PC-3 (cell line): ENCODE data around the gene CYTH1. TPM values are rescaled to one million over a fixed set of nuclear protein-coding genes. Genes with fewer than 3 reads are reported as not detected.
A peak's percentile ranks its signal among the peaks of the same experiment; 100 is the strongest.

ENCODE experiments used
- ATAC-seq: fragments of 200-7000 bp; cut with Tn5 transposase; 2 replicates; pipeline ENCODE4 v1.9.1; 2020; ENCODE audit warnings: mild to moderate bottlenecking, moderate library complexity
- BruUV-seq: library from RNA; stranded (reverse); fragments of 400-500 nt; replicated peaks from 2 replicates; lab custom pipeline; 2021; lab: Mats Ljungman, UMichigan
- CTCF ChIA-PET: fragments of 300-600 bp; sonication (Branson Sonifier 250); formaldehyde crosslinking; loops from one replicate; lab custom pipeline; 2022; ENCODE audit warnings: antibody characterized with exemption; lab: Charles Lee
- POLR2A ChIA-PET: fragments of 300-600 bp; sonication (Branson Sonifier 250); formaldehyde crosslinking; loops from one replicate; lab custom pipeline; 2022; ENCODE audit warnings: antibody characterized with exemption; ENCODE audit not compliant: unreplicated experiment; lab: Charles Lee
- DNase-seq: peaks from one replicate; pipeline ENCODE4 v3.0.0-alpha.2; 2015
- H2AFZ ChIP-seq: fragments of 300-600 bp; sonication (generic); 2 replicates; pipeline ENCODE4 v1.6.0; 2016; ENCODE audit warnings: antibody characterized with exemption, low read length
- H3F3A ChIP-seq: fragments of 300-600 bp; sonication (generic); one replicate; pipeline ENCODE4 v1.6.0; 2017; ENCODE audit warnings: antibody characterized with exemption, low read length, control low read depth, mild to moderate bottlenecking; ENCODE audit not compliant: unreplicated experiment
- H3K27ac ChIP-seq: fragments of 300-600 bp; sonication (generic); 2 replicates; pipeline ENCODE4 v1.5.1; 2016; ENCODE audit warnings: mild to moderate bottlenecking, low read length
- H3K27me3 ChIP-seq: fragments of 300-600 bp; sonication (generic); 2 replicates; pipeline ENCODE4 v1.6.1; 2016; ENCODE audit warnings: low read length, mixed read lengths
- H3K36me3 ChIP-seq: fragments of 300-600 bp; sonication (generic); 2 replicates; pipeline ENCODE4 v1.6.1; 2016; ENCODE audit warnings: low read depth, mixed run types, low read length, mixed read lengths
- H3K4me1 ChIP-seq: fragments of 300-600 bp; sonication (generic); 2 replicates; pipeline ENCODE4 v1.5.1; 2016; ENCODE audit warnings: low read length; ENCODE audit not compliant: insufficient read depth
- H3K4me2 ChIP-seq: fragments of 300-600 bp; sonication (generic); 2 replicates; pipeline ENCODE4 v1.6.0; 2016; ENCODE audit warnings: low read length
- H3K4me3 ChIP-seq: fragments of 300-600 bp; sonication (generic); 2 replicates; pipeline ENCODE4 v1.5.1; 2016; ENCODE audit warnings: mild to moderate bottlenecking, low read length, mixed read lengths
- H3K79me2 ChIP-seq: fragments of 300-600 bp; sonication (generic); 2 replicates; pipeline ENCODE4 v1.6.1; 2017; ENCODE audit warnings: low read length, mixed read lengths
- H3K9ac ChIP-seq: fragments of 300-600 bp; sonication (generic); 2 replicates; pipeline ENCODE4 v1.6.0; 2016; ENCODE audit warnings: mild to moderate bottlenecking, low read length
- H3K9me2 ChIP-seq: fragments of 300-600 bp; sonication (generic); replicated peaks from 2 replicates; pipeline ENCODE4 v1.6.1; 2016; ENCODE audit warnings: mixed run types, low read length, mixed read lengths
- H3K9me3 ChIP-seq: fragments of 300-600 bp; sonication (generic); 2 replicates; pipeline ENCODE4 v1.6.1; 2016; ENCODE audit warnings: low read length, mixed read lengths
- H4K20me1 ChIP-seq: fragments of 300-600 bp; sonication (generic); 2 replicates; pipeline ENCODE4 v1.6.1; 2016; ENCODE audit warnings: low read length, mixed read lengths
- EZH2 ChIP-seq: fragments of 300-600 bp; sonication (generic); IDR thresholded peaks from one replicate; pipeline ENCODE4 v1.6.1; 2017; ENCODE audit warnings: antibody characterized with exemption, mild to moderate bottlenecking, low read length; ENCODE audit not compliant: unreplicated experiment
- EZH2phosphoT487 ChIP-seq: fragments of 300-600 bp; sonication (generic); IDR thresholded peaks from 2 replicates; pipeline ENCODE4 v1.6.1; 2018; ENCODE audit warnings: mild to moderate bottlenecking, antibody characterized with exemption, low read length, borderline replicate concordance
- intact Hi-C: fragments of 100-400 bp; cut with micrococcal nuclease; formaldehyde crosslinking; loops from 2 replicates; pipeline ENCODE4 v1.9.0; 2023
- total RNA-seq: library from RNA; depleted of rRNA; stranded (reverse); fragments of >200 nt; gene quantifications from 2 replicates; pipeline ENCODE4 v1.2.3, GENCODE V29; 2014
- TF ChIP-seq, protein P1 (sequence below): fragments of 300-600 bp; sonication (generic); conservative IDR thresholded peaks from 2 replicates; pipeline ENCODE4 v1.5.1; 2017; ENCODE audit warnings: antibody characterized with exemption, low read depth, mild to moderate bottlenecking, low read length

Gene CYTH1
- total RNA-seq, 1 experiment from 2014 or later: 29.7 TPM

DNA sequence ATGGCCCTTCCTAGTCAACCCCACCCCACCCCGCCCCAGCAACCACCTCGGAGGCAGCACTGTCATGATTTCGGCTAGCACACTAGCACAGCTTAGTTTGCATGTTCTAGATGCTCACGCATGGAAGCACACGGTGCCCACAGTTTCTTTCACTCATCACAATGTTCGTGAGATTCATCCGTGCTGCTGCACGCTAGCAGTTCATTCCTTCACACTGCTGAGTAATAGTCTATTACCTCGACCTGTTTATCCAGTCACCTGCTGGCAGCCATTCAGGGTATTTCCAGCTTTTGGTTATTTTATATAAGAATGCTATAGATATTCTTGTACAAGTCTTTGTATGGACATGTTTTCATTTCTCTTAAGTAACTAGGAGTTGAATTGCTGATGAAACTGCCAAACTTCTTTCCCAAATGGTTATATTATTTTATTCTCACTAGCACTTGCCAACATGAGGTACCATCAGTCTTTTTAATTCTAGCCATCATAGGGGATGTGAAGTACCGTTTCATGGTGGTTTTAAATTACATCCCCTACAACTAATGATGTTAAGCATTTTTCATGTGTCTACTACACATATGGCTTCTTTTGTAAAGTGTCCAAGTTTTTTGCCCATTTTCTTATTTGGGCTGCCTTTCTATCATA, 75.7 kb downstream of the CYTH1 start:
- peaks cover 8% of the 10 kb centered on the region for H3F3A ChIP-seq
- no peaks in the 10 kb centered on the region for H3K27me3 ChIP-seq
- H3K27ac ChIP-seq: peak overlapping the region; percentile 66
- H3K9ac ChIP-seq: peak overlapping the region; percentile 36
- peak; percentile 81 for ATAC-seq
- POLR2A ChIA-PET: interaction anchor here (1.0 kb wide), 1 partner anchor 171 kb away, joined by 3 read pairs; no protein-coding TSS in a partner anchor
- peak; percentile 97 for DNase-seq
- no peak for TF ChIP-seq EZH2
- TF ChIP-seq, protein P1, sequence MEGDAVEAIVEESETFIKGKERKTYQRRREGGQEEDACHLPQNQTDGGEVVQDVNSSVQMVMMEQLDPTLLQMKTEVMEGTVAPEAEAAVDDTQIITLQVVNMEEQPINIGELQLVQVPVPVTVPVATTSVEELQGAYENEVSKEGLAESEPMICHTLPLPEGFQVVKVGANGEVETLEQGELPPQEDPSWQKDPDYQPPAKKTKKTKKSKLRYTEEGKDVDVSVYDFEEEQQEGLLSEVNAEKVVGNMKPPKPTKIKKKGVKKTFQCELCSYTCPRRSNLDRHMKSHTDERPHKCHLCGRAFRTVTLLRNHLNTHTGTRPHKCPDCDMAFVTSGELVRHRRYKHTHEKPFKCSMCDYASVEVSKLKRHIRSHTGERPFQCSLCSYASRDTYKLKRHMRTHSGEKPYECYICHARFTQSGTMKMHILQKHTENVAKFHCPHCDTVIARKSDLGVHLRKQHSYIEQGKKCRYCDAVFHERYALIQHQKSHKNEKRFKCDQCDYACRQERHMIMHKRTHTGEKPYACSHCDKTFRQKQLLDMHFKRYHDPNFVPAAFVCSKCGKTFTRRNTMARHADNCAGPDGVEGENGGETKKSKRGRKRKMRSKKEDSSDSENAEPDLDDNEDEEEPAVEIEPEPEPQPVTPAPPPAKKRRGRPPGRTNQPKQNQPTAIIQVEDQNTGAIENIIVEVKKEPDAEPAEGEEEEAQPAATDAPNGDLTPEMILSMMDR: no peak
- no peak for TF ChIP-seq EZH2phosphoT487
- H3K4me2 ChIP-seq: peak overlapping the region; percentile 30
- 0 out of 2 replicates have a peak, but pooled peaks cover 1% of the 10 kb centered on the region for H3K79me2 ChIP-seq
- peaks cover 12% of the 10 kb centered on the region; the same call in 1 of the 2 replicates for H3K36me3 ChIP-seq
- no peak overlapping the region for H2AFZ ChIP-seq
- intact Hi-C loops: loop anchor here (1.0 to 5.0 kb wide), 3 partner anchors 25 to 114 kb away; no protein-coding TSS in a partner anchor
- H4K20me1 ChIP-seq: no peaks in the 10 kb centered on the region
- H3K9me3 ChIP-seq: no peaks in the 10 kb centered on the region
- no peaks in the 10 kb centered on the region for H3K9me2 ChIP-seq
- H3K4me3 ChIP-seq: no peak overlapping the region; the same call in 1 of the 2 replicates
- peaks cover 32% of the 10 kb centered on the region for H3K4me1 ChIP-seq
- no TSS peak for BruUV-seq
- CTCF ChIA-PET: interaction anchor here (0.7 kb wide), 1 partner anchor 218 kb away, joined by 5 read pairs; no protein-coding TSS in a partner anchor

GRCh38 chr17:78705071-78705470, 77.0 kb downstream of the CYTH1 start:
- POLR2A ChIA-PET: interaction anchor here (0.6 kb wide), 1 partner anchor 185 kb away, joined by 3 read pairs; no protein-coding TSS in a partner anchor
- Histone ChIP-seq H3K9me3 (no peaks in the 10 kb centered on the region), H3K4me3 (no peak overlapping the region), H2AFZ (no peak overlapping the region), H4K20me1 (no peaks in the 10 kb centered on the region), H3F3A (peaks cover 8% of the 10 kb centered on the region), H3K27me3 (no peaks in the 10 kb centered on the region), H3K9me2 (no peaks in the 10 kb centered on the region), H3K9ac (no peak overlapping the region), H3K36me3 (peaks cover 14% of the 10 kb centered on the region; the same call in 1 of the 2 replicates), H3K27ac (peak overlapping the region; percentile 66; the same call in 1 of the 2 replicates), H3K4me1 (peaks cover 32% of the 10 kb centered on the region), H3K4me2 (no peak overlapping the region), H3K79me2 (no peaks in the 10 kb centered on the region)
- DNase-seq (no peak), ATAC-seq (no peak)
- intact Hi-C loops: loop anchor here (5.0 kb wide), 1 partner anchor 113 kb away; no protein-coding TSS in a partner anchor
- CTCF ChIA-PET: no interaction called here
- TF ChIP-seq EZH2 (no peak), EZH2phosphoT487 (no peak)
- TF ChIP-seq, protein P1: no peak
- BruUV-seq: no TSS peak
